Measurements from ENCODE around the gene DLGAP1. TPM values are rescaled to one million over a fixed set of nuclear protein-coding genes. Genes with fewer than 3 reads are reported as not detected.

DLGAP1 gene
- total and polyA plus RNA-seq, 10 of the 15 experiments (the other 5 are each of a cell fraction or from before 2014, with no cell fraction given) = 0.23 to 27.6 (median 1.9) TPM

DNA sequence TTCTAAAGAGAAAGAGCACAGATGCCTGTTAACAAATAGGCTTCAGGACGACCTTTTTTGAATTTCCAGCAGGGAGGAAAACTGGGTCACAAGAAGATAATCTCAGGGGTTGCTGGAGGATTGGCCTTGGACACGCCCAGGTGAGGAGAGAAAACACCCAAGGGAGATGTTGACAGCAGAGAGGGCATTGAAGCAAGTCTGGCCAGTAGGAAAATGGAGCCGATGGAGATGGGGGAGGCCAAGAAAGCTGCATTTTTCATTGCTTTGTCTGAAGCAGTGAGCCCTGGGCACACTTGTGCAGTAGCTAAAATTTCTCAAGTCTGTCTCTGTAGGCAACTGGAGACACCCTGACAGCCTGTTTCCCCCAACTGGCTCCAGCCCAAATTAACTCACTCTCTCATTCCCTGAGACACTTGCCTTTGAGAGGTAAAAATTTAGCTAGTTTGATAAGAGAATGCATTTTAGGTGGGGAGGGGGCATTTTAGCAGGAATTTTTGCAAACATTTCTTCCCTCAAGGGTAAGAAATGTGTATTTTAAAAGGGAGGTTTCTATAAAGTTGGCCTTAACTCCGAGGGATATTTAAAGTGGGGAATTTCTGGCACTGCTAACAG, 839.6 kb downstream of the DLGAP1 start:
- Histone ChIP-seq H3K36me3 (ENCODE audit: control insufficient read depth in 2 of 2, insufficient read depth in 2 of 2, low read length in 1 of 2) (no peaks in the 10 kb centered on the region; a peak in 1 of 4 replicates), H3K4me1 (ENCODE audit: control insufficient read depth, insufficient read depth, low read length) (no peaks in the 10 kb centered on the region), H3K9ac (ENCODE audit: control insufficient read depth, insufficient read depth, low read length) (no peak overlapping the region), H3K4me2 (ENCODE audit: control insufficient read depth, insufficient read depth) (no peak overlapping the region), H3K27ac (ENCODE audit: control insufficient read depth, insufficient read depth) (no peak overlapping the region), H2AFZ (ENCODE audit: control insufficient read depth, low read depth, low read length) (no peak overlapping the region), H3K4me3 (no peak overlapping the region), H3K9me3 (replicated peaks; ENCODE audit: control insufficient read depth, insufficient read depth, low read length) (no peaks in the 10 kb centered on the region), H3K79me2 (ENCODE audit: control insufficient read depth, insufficient read depth, low read length) (no peaks in the 10 kb centered on the region), H4K20me1 (ENCODE audit: control insufficient read depth, insufficient read depth) (no peaks in the 10 kb centered on the region), H3K27me3 (replicated peaks in 1 of 2; ENCODE audit: control insufficient read depth in 2 of 2, insufficient read depth in 2 of 2, low read length in 1 of 2) (no peaks in the 10 kb centered on the region)
- no TSS peak for BruUV-seq (replicated peaks)
- ChIA-PET POLR2A (no interaction called here), CTCF (interaction anchor here (1.0 to 1.3 kb wide), 2 partner anchors 19 to 318 kb away, joined by 3 read pairs; no protein-coding TSS in a partner anchor), SMC1A (ENCODE audit: uncharacterized antibody, unreplicated experiment) (interaction anchor here (0.6 to 1.5 kb wide), 5 partner anchors 9 to 353 kb away, joined by 3 to 5 read pairs (median 4); no protein-coding TSS in a partner anchor), RAD21 (ENCODE audit: unreplicated experiment) (no interaction called here)
- no peak for ATAC-seq
- intact Hi-C loops (cut with micrococcal nuclease; ENCODE audit: unreplicated experiment) (no loop called here), in situ Hi-C loops (cut with MboI) (no loop called here)
- no peak for TF ChIP-seq ZSCAN29 (IDR thresholded peaks at IDR 0.05)
- TF ChIP-seq PML (IDR thresholded peaks at IDR 0.05; ENCODE audit: low read length) = no peak
- TF ChIP-seq, protein P1, sequence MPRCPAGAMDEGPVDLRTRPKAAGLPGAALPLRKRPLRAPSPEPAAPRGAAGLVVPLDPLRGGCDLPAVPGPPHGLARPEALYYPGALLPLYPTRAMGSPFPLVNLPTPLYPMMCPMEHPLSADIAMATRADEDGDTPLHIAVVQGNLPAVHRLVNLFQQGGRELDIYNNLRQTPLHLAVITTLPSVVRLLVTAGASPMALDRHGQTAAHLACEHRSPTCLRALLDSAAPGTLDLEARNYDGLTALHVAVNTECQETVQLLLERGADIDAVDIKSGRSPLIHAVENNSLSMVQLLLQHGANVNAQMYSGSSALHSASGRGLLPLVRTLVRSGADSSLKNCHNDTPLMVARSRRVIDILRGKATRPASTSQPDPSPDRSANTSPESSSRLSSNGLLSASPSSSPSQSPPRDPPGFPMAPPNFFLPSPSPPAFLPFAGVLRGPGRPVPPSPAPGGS (IDR thresholded peaks at IDR 0.05; ENCODE audit: borderline replicate concordance, insufficient read depth, low read depth, low read length, poor library complexity, severe bottlenecking) = no peak
- no peak for TF ChIP-seq BACH1 (IDR thresholded peaks at IDR 0.05; ENCODE audit: borderline replicate concordance)
- TF ChIP-seq CHD4 (IDR thresholded peaks at IDR 0.05) = no peak
- TF ChIP-seq SIN3A (IDR thresholded peaks at IDR 0.05; ENCODE audit: low read depth, low read length) = no peak
- TF ChIP-seq SIX5 (IDR thresholded peaks at IDR 0.05; ENCODE audit: low read depth, low read length, severe bottlenecking) = no peak
- no peak for TF ChIP-seq KLF5 (IDR thresholded peaks at IDR 0.05; ENCODE audit: partially characterized antibody)
- no peak for TF ChIP-seq STAT3 (IDR thresholded peaks at IDR 0.05; ENCODE audit: low read depth, low read length)
- TF ChIP-seq CHD2 (IDR thresholded peaks at IDR 0.05; ENCODE audit: borderline replicate concordance, low read depth, low read length) = no peak
- TF ChIP-seq SREBF1 (IDR thresholded peaks at IDR 0.05; ENCODE audit: low read length) = no peak
- TF ChIP-seq YBX1 (IDR thresholded peaks at IDR 0.05) = no peak
- TF ChIP-seq SP1 (IDR thresholded peaks at IDR 0.05; ENCODE audit: low read depth, low read length) = no peak
- TF ChIP-seq RB1 (IDR thresholded peaks at IDR 0.05; ENCODE audit: borderline replicate concordance) = no peak
- no peak for TF ChIP-seq HDAC2 (IDR thresholded peaks at IDR 0.05)
- TF ChIP-seq ZNF274 (IDR thresholded peaks at IDR 0.05; ENCODE audit: insufficient read depth, insufficient read length) = no peak
- no peak for TF ChIP-seq RELA (IDR thresholded peaks at IDR 0.05; ENCODE audit: borderline replicate concordance, partially characterized antibody)
- FAIRE-seq = no peak
- 2% methylated on average over 4 of the region's 4 CpGs for WGBS (ENCODE audit: insufficient coverage, insufficient replicate concordance, low lambda C conversion rate, missing lambda C conversion rate)
- DNase-seq (ENCODE audit: low read depth, low spot score) = no peak
